ENCODE data around the gene EGFR. TPM values are rescaled to one million over a fixed set of nuclear protein-coding genes. Genes with fewer than 3 reads are reported as not detected.

The EGFR gene
- total RNA-seq, 4 donors from 2014 or later: 87.2 to 124 (median 94.5) TPM

DNA sequence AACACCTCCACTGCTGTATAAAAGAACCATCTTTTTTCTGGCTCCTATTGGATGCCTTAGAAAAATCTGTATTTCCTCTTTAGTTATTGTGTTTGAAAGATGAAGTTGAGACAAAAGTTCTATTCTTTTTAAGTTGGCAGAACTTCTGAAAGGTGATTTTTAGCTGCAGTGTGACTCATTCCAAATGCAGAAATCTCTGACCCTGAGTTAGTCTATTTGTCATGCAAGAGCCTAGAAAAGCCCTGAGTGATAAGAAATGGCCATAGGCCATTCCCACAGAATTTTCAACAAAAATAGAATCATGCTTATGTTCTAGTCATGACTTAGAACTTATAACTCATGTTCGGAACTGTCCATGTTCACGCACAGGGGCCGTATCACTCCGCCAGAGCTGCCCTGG is 89.1 kb downstream of the EGFR start:
- TF ChIP-seq CTCF (IDR thresholded peaks at IDR 0.05): no peak
- ATAC-seq (ENCODE audit: low FRiP score): no peak
- no peak for DNase-seq (ENCODE audit: low spot score)

GRCh38 chr7:55108401-55108800 is 89.6 kb downstream of the EGFR start:
- ATAC-seq (ENCODE audit: low FRiP score): no peak
- DNase-seq (ENCODE audit: low spot score): no peak
- no peak for TF ChIP-seq CTCF (IDR thresholded peaks at IDR 0.05)

GRCh38 chr7:55108818-55109217 is 90.0 kb downstream of the EGFR start:
- ATAC-seq (ENCODE audit: low FRiP score): no peak
- DNase-seq (ENCODE audit: low spot score): no peak
- no peak for TF ChIP-seq CTCF (IDR thresholded peaks at IDR 0.05)

GRCh38 chr7:55109404-55110167 is 90.8 kb downstream of the EGFR start:
- ATAC-seq (ENCODE audit: low FRiP score) (peak; percentile 68), DNase-seq (ENCODE audit: low spot score) (no peak)

DNA sequence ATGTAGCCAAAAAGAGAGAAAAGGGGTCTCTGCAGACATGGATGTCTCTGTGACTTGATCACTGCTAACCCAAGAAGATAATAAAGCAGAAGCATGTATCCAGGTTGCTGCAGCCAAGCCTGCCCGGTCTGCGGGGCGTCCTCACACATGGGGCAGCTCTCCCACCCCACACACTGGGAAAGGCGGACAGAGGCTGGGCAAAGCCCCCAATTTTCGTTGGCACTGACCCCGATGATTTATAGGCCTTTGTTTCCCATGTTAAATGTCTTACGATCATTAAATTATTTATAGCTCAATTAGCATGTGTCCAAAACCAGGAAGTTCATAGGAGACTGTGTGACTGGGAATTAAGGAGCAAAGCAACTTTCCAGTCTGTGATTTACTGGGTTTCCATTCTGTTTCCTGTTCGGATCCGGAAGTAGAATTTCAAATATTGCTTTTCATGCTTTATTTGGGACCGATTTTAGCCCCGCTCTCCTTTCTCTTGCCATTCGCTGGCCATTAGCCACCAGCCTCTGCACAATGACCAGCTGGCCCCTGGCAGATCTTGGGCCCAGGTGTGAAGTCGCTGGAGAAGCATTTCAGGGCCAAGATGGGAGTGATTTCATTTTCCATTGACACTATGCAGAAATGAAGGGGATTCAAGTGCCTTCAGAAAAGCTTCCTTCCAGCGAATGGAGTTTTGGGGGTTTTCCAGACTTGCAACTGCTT is 91.6 kb downstream of the EGFR start:
- DNase-seq (ENCODE audit: low spot score) (no peak), ATAC-seq (ENCODE audit: low FRiP score) (no peak)
- TF ChIP-seq CTCF (IDR thresholded peaks at IDR 0.05): no peak

More at GRCh38 chr7:55109404-55110167, 90.8 kb downstream of the EGFR start:
- TF ChIP-seq CTCF (IDR thresholded peaks at IDR 0.05): no peak

GRCh38 chr7:55110993-55111361 is 92.2 kb downstream of the EGFR start:
- no peak for DNase-seq (ENCODE audit: low spot score)
- no peak for TF ChIP-seq CTCF (IDR thresholded peaks at IDR 0.05)
- ATAC-seq (ENCODE audit: low FRiP score): no peak

DNA sequence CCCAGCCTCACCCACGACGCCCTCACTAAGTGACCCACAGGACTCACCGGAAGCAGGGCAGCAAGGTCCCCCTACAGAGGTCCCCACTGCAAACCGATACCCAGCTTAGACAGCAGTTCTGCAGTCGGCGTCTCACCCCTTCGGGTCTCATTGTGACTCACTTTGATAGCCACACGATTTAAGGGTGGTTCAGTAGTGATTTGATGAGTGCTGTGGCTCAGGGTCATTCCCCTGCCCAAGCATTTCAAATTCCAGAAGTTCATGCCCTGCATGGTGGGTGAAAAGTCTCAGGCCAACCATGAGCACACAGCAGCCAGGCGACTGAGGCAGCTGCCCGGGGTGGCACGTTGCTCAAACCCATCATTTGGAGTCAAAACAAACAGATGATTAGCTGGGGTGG is 93.2 kb downstream of the EGFR start:
- no peak for TF ChIP-seq CTCF (IDR thresholded peaks at IDR 0.05)
- DNase-seq (ENCODE audit: low spot score) (no peak), ATAC-seq (ENCODE audit: low FRiP score) (no peak)

Data from omental fat pad (tissue), 4 donors.